ENCODE results near the gene TIMP4. TPM values are rescaled to one million over a fixed set of nuclear protein-coding genes. Genes with fewer than 3 reads are reported as not detected.

The TIMP4 gene
- total RNA-seq, 2 donors from 2014 or later = 2.0 to 3.1 TPM

DNA sequence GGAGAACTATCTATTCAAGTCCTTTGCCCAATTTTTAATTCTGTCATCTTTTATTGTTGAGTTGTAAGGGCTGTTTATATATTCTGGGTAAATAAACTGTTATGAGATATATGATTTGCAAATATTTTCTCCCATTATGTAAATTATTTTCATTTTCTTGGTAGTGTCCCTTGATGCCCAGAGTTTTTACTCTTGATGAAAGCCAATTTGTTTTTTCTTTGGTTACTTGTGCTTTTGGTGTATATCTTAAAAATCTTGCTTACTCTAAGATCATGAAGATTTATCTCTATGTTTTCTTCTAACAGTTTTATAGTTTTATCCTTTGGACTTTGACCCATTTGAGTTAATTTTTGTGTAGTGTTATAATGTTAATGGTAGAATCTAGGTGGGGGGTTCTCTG lies 44.5 kb downstream of the TIMP4 start:
- TF ChIP-seq, protein P1, sequence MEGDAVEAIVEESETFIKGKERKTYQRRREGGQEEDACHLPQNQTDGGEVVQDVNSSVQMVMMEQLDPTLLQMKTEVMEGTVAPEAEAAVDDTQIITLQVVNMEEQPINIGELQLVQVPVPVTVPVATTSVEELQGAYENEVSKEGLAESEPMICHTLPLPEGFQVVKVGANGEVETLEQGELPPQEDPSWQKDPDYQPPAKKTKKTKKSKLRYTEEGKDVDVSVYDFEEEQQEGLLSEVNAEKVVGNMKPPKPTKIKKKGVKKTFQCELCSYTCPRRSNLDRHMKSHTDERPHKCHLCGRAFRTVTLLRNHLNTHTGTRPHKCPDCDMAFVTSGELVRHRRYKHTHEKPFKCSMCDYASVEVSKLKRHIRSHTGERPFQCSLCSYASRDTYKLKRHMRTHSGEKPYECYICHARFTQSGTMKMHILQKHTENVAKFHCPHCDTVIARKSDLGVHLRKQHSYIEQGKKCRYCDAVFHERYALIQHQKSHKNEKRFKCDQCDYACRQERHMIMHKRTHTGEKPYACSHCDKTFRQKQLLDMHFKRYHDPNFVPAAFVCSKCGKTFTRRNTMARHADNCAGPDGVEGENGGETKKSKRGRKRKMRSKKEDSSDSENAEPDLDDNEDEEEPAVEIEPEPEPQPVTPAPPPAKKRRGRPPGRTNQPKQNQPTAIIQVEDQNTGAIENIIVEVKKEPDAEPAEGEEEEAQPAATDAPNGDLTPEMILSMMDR (IDR thresholded peaks at IDR 0.05) = no peak
- no peaks in the 10 kb centered on the region for H3K36me3 ChIP-seq
- no peak overlapping the region for H3K9ac ChIP-seq (ENCODE audit: low read depth in 2 of 2, low read length in 2 of 2)
- no peaks in the 10 kb centered on the region for H3K9me3 ChIP-seq
- intact Hi-C loops (cut with DNase I) = no loop called here
- H3K4me3 ChIP-seq = no peak overlapping the region
- no peaks in the 10 kb centered on the region for H3K4me1 ChIP-seq
- no peaks in the 10 kb centered on the region for H3K27me3 ChIP-seq
- no peak overlapping the region for H3K27ac ChIP-seq
- DNase-seq = no peak

DNA sequence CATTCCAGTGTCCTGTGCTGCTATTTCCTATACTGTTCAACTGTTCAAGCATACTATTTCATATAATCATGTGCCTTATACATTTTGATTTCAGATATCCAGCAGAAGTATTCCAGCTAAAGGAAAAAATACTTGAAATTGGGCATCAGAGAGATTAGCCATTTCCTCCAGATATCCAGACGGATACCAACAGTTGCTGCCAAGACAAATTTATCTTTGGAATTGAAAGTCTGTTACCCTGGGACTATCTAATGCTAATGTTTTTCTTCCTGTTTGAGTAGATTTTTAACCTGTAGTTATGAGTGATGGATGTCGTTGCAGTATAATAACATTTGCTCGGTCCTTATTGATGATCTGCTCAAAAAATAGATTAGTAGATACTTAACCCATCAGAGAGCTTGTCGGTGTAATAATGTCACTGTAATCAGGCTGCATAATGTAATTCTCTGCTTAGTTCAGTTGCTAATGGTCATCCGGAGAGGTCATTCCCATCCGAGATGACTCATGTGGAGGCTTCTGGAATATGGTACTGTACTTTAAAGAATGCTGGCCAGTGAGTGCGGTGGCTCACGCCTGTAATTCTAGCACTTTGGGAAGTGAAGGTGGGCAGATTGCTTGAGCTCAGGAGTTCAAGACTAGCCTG lies 51.5 kb downstream of the TIMP4 start:
- Histone ChIP-seq H3K27me3 (no peaks in the 10 kb centered on the region), H3K4me3 (no peak overlapping the region), H3K27ac (no peak overlapping the region), H3K4me1 (no peaks in the 10 kb centered on the region), H3K9me3 (no peaks in the 10 kb centered on the region), H3K36me3 (no peaks in the 10 kb centered on the region), H3K9ac (ENCODE audit: low read depth in 2 of 2, low read length in 2 of 2) (no peak overlapping the region)
- intact Hi-C loops (cut with DNase I) = no loop called here
- TF ChIP-seq, protein P1 (IDR thresholded peaks at IDR 0.05) = no peak
- no peak for DNase-seq

Other genes with a start within 250 kb of the TIMP4 start
- 1 to 10 TPM in 1 of 2 donors, under 1 TPM in 1; 0.54 to 1.1 TPM for gene SYN2, start 154.5 kb downstream of the TIMP4 start, total RNA-seq
- 100 to 1,000 TPM in 1 of 2 donors, 10 to 100 TPM in 1; 85.2 to 169 TPM for gene PPARG, start 130.2 kb upstream of the TIMP4 start, total RNA-seq